Astrocyte (in vitro differentiated cells and primary cell): Measurements from ENCODE around the gene MYO7B. TPM values are rescaled to one million over a fixed set of nuclear protein-coding genes. Genes with fewer than 3 reads are reported as not detected.

Experiments used
- DNase-seq: peaks from one replicate; pipeline ENCODE4 v3.0.0-alpha.2; 2010; ENCODE audit warnings: low read depth
- FAIRE-seq: peaks from 2 replicates; lab custom pipeline; 2011; peaks lifted over from hg19 to GRCh38; lab: Jason Lieb, UNC
- H2AFZ ChIP-seq: 2 replicates; pipeline ENCODE4 v1.6.0; 2012; ENCODE audit warnings: low read depth, low read length, inconsistent platforms
- H3K27ac ChIP-seq: 2 replicates; pipeline ENCODE4 v1.5.1; 2011; ENCODE audit warnings: low read depth, low read length, inconsistent platforms
- H3K27me3 ChIP-seq: 2 replicates; pipeline ENCODE4 v1.6.0; 2011; ENCODE audit warnings: low read length, inconsistent platforms; ENCODE audit not compliant: insufficient read depth
- H3K36me3 ChIP-seq: 2 replicates; pipeline ENCODE4 v1.5.1; 2011; ENCODE audit warnings: low read length, inconsistent platforms; ENCODE audit not compliant: insufficient read depth
- H3K4me1 ChIP-seq: 2 replicates; pipeline ENCODE4 v1.5.1; 2011; ENCODE audit warnings: low read length, inconsistent platforms; ENCODE audit not compliant: insufficient read depth
- H3K4me2 ChIP-seq: 2 replicates; pipeline ENCODE4 v1.6.0; 2012; ENCODE audit warnings: low read length, inconsistent platforms
- H3K4me3 ChIP-seq: 2 replicates; pipeline ENCODE4 v1.5.1; 2011; ENCODE audit warnings: low read depth, mild to moderate bottlenecking, low read length, inconsistent platforms; ENCODE audit not compliant: insufficient read depth
- H3K79me2 ChIP-seq: 2 replicates; pipeline ENCODE4 v1.6.0; 2012; ENCODE audit warnings: mild to moderate bottlenecking, low read length, inconsistent platforms; ENCODE audit not compliant: insufficient read depth
- H3K9ac ChIP-seq: 2 replicates; pipeline ENCODE4 v1.6.0; 2012; ENCODE audit warnings: mild to moderate bottlenecking, low read length, inconsistent platforms
- H3K9me3 ChIP-seq: 2 replicates; pipeline ENCODE4 v1.5.1; 2012; ENCODE audit warnings: low read depth, mild to moderate bottlenecking, low read length, inconsistent platforms; ENCODE audit not compliant: insufficient read depth
- H4K20me1 ChIP-seq: 2 replicates; pipeline ENCODE4 v1.6.0; 2012; ENCODE audit warnings: low read length, inconsistent platforms; ENCODE audit not compliant: insufficient read depth
- H3K27ac Mint-ChIP-seq: one replicate; pipeline ENCODE4 v1.8.0; 2021; ENCODE audit warnings: mild to moderate bottlenecking, mixed read lengths; ENCODE audit not compliant: unreplicated experiment
- H3K27me3 Mint-ChIP-seq: one replicate; pipeline ENCODE4 v1.8.0; 2021; ENCODE audit warnings: low read depth, mixed read lengths; ENCODE audit not compliant: unreplicated experiment
- H3K36me3 Mint-ChIP-seq: one replicate; pipeline ENCODE4 v1.8.0; 2021; ENCODE audit warnings: low read depth, mixed read lengths; ENCODE audit not compliant: unreplicated experiment
- H3K4me1 Mint-ChIP-seq: one replicate; pipeline ENCODE4 v1.8.0; 2021; ENCODE audit warnings: low read depth, mixed read lengths; ENCODE audit not compliant: unreplicated experiment
- H3K4me3 Mint-ChIP-seq: one replicate; pipeline ENCODE4 v1.8.0; 2021; ENCODE audit warnings: mild to moderate bottlenecking, moderate library complexity, mixed read lengths; ENCODE audit not compliant: unreplicated experiment
- H3K9me3 Mint-ChIP-seq: one replicate; pipeline ENCODE4 v1.8.0; 2021; ENCODE audit warnings: mild to moderate bottlenecking, mixed read lengths; ENCODE audit not compliant: unreplicated experiment
- EZH2 ChIP-seq: IDR thresholded peaks from 2 replicates; pipeline ENCODE4 v1.6.1; 2012; ENCODE audit warnings: mild to moderate bottlenecking, low read length, inconsistent platforms; ENCODE audit not compliant: insufficient read depth
- total RNA-seq: library from RNA; stranded (reverse); gene quantifications from 2 replicates; pipeline ENCODE4 v1.2.1, GENCODE V29; 2021
- TF ChIP-seq, protein P1 (sequence below): IDR thresholded peaks from 2 replicates; pipeline ENCODE4 v1.5.1; 2011; ENCODE audit warnings: low read depth, mild to moderate bottlenecking, inconsistent platforms, low read length, moderate library complexity; ENCODE audit not compliant: insufficient read depth

Gene MYO7B
- total RNA-seq, 1 donor from 2014 or later: 0.77 TPM

DNA sequence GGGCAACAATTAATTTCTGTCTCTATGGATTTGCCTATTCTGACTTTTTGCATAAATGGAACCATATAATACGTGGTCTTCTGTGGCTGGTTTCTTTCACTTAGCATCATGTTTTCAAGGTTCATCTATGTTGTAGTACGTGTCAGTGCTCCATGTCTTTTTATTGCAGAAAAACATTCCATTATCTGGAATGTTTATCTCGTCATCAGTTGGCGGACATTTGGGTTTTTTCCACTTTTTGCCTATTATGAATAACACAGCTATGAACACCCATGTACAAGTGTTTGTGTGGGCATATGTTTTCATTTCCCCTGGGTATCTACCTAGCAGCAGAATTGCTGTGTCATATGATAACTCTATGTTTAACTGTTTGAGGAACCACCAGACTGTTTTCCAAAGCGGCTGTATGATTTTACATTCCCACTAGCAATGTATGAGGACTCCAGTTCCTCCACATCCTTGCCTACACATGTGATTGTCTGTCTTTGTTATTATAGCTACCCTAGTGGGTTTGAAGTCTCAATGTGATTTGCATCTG lies 49.9 kb downstream of the MYO7B start:
- Mint-ChIP-seq H3K4me3 (no peak overlapping the region), H3K27me3 (peaks cover 37% of the 10 kb centered on the region), H3K36me3 (peaks cover 5% of the 10 kb centered on the region), H3K27ac (no peak overlapping the region), H3K9me3 (peaks cover 4% of the 10 kb centered on the region), H3K4me1 (no peaks in the 10 kb centered on the region)
- no peaks in the 10 kb centered on the region for H3K36me3 ChIP-seq
- no peaks in the 10 kb centered on the region for H4K20me1 ChIP-seq
- no peak for FAIRE-seq
- no peak overlapping the region for H3K9ac ChIP-seq
- no peak overlapping the region for H2AFZ ChIP-seq
- H3K9me3 ChIP-seq: no peaks in the 10 kb centered on the region
- TF ChIP-seq, protein P1, sequence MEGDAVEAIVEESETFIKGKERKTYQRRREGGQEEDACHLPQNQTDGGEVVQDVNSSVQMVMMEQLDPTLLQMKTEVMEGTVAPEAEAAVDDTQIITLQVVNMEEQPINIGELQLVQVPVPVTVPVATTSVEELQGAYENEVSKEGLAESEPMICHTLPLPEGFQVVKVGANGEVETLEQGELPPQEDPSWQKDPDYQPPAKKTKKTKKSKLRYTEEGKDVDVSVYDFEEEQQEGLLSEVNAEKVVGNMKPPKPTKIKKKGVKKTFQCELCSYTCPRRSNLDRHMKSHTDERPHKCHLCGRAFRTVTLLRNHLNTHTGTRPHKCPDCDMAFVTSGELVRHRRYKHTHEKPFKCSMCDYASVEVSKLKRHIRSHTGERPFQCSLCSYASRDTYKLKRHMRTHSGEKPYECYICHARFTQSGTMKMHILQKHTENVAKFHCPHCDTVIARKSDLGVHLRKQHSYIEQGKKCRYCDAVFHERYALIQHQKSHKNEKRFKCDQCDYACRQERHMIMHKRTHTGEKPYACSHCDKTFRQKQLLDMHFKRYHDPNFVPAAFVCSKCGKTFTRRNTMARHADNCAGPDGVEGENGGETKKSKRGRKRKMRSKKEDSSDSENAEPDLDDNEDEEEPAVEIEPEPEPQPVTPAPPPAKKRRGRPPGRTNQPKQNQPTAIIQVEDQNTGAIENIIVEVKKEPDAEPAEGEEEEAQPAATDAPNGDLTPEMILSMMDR: no peak
- TF ChIP-seq EZH2: no peak
- H3K4me1 ChIP-seq: no peaks in the 10 kb centered on the region
- DNase-seq: no peak
- H3K4me3 ChIP-seq: no peak overlapping the region
- H3K27ac ChIP-seq: no peak overlapping the region
- H3K79me2 ChIP-seq: no peaks in the 10 kb centered on the region
- H3K27me3 ChIP-seq: no peaks in the 10 kb centered on the region
- H3K4me2 ChIP-seq: no peak overlapping the region

DNA sequence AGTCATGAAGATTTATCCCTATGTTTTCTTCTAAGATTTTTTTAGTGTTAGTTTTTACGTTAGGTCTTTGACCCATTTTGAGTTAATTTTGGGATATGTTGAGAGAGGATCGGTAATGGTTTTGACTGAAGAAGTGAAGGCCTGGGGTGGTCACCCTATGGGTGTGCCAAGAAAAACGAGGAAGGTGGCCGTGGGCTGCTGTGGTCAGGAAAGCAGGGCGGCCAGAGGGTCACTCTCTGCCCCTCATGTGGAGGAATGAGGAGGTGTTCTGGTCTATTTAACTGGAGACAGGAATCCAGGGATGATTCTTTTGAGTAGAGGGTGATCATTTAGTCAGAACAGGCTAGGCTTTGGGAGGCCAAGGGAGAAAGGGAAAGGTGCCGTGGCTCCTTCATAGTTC lies 50.7 kb downstream of the MYO7B start:
- FAIRE-seq (no peak), DNase-seq (no peak)
- H4K20me1 ChIP-seq: no peaks in the 10 kb centered on the region
- H3K4me3 ChIP-seq: no peak overlapping the region
- Mint-ChIP-seq H3K9me3 (peaks cover 4% of the 10 kb centered on the region), H3K36me3 (peaks cover 5% of the 10 kb centered on the region), H3K27ac (no peak overlapping the region), H3K4me3 (no peak overlapping the region), H3K4me1 (no peaks in the 10 kb centered on the region), H3K27me3 (peaks cover 35% of the 10 kb centered on the region)
- no peaks in the 10 kb centered on the region for H3K4me1 ChIP-seq
- H3K36me3 ChIP-seq: no peaks in the 10 kb centered on the region
- no peaks in the 10 kb centered on the region for H3K27me3 ChIP-seq
- no peak overlapping the region for H3K27ac ChIP-seq
- H3K4me2 ChIP-seq: no peak overlapping the region
- no peaks in the 10 kb centered on the region for H3K79me2 ChIP-seq
- TF ChIP-seq, protein P1: no peak
- no peak for TF ChIP-seq EZH2
- no peak overlapping the region for H2AFZ ChIP-seq
- H3K9ac ChIP-seq: no peak overlapping the region
- no peaks in the 10 kb centered on the region for H3K9me3 ChIP-seq

GRCh38 chr2:127586746-127587295 lies 51.3 kb downstream of the MYO7B start:
- no peaks in the 10 kb centered on the region for H4K20me1 ChIP-seq
- no peaks in the 10 kb centered on the region for H3K27me3 ChIP-seq
- FAIRE-seq: no peak
- H3K36me3 Mint-ChIP-seq: peaks cover 5% of the 10 kb centered on the region
- no peak overlapping the region for H2AFZ ChIP-seq
- H3K4me3 Mint-ChIP-seq: no peak overlapping the region
- no peaks in the 10 kb centered on the region for H3K79me2 ChIP-seq
- peaks cover 33% of the 10 kb centered on the region for H3K27me3 Mint-ChIP-seq
- no peak overlapping the region for H3K4me3 ChIP-seq
- no peaks in the 10 kb centered on the region for H3K4me1 Mint-ChIP-seq
- no peak overlapping the region for H3K4me2 ChIP-seq
- H3K27ac Mint-ChIP-seq: no peak overlapping the region
- peaks cover 4% of the 10 kb centered on the region for H3K9me3 Mint-ChIP-seq
- no peak for DNase-seq
- H3K36me3 ChIP-seq: no peaks in the 10 kb centered on the region
- H3K9me3 ChIP-seq: no peaks in the 10 kb centered on the region
- no peak overlapping the region for H3K9ac ChIP-seq
- TF ChIP-seq, protein P1: no peak
- no peak for TF ChIP-seq EZH2
- H3K27ac ChIP-seq: no peak overlapping the region
- H3K4me1 ChIP-seq: no peaks in the 10 kb centered on the region
